ENCODE results near the gene JAK1.

DNA sequence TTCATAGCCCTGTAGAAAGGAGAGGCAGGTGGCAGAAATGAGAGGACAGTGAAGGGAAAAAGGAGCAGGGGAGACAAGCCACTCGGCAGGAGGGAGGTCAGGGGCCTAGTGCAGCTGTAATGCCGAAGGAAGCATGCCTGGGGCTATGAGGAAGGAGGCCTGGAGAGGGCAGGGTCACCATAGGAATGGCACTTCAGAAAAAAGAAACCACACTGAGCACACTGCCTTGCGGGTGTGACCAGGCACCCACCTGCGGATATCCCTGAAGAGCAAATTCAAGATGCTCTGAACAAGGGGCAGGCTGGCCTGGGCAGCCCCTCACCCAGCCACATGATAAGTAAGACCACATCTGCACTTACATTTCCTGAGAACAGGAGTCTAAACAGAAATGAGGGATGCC lies 104.7 kb downstream of the JAK1 start:
- TF ChIP-seq CBX3 (IDR thresholded peaks at IDR 0.05; ENCODE audit: borderline replicate concordance, low read depth) (no peak), SIX5 (IDR thresholded peaks at IDR 0.05; ENCODE audit: low read depth, low read length, severe bottlenecking) (no peak)
- TF ChIP-seq, protein P1, sequence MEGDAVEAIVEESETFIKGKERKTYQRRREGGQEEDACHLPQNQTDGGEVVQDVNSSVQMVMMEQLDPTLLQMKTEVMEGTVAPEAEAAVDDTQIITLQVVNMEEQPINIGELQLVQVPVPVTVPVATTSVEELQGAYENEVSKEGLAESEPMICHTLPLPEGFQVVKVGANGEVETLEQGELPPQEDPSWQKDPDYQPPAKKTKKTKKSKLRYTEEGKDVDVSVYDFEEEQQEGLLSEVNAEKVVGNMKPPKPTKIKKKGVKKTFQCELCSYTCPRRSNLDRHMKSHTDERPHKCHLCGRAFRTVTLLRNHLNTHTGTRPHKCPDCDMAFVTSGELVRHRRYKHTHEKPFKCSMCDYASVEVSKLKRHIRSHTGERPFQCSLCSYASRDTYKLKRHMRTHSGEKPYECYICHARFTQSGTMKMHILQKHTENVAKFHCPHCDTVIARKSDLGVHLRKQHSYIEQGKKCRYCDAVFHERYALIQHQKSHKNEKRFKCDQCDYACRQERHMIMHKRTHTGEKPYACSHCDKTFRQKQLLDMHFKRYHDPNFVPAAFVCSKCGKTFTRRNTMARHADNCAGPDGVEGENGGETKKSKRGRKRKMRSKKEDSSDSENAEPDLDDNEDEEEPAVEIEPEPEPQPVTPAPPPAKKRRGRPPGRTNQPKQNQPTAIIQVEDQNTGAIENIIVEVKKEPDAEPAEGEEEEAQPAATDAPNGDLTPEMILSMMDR (IDR thresholded peaks at IDR 0.05 in 2 of 3, conservative IDR thresholded peaks at IDR 0.05 in 1 of 3; ENCODE audit: control insufficient read depth in 2 of 3, extremely low read depth in 1 of 3, insufficient read depth in 1 of 3, low read depth in 3 of 3, low read length in 3 of 3) = 0 out of 6 replicates have a peak, but pooled peaks of 2 of the 3 experiments have one; percentile 8 to 15
- TF ChIP-seq, protein P2, sequence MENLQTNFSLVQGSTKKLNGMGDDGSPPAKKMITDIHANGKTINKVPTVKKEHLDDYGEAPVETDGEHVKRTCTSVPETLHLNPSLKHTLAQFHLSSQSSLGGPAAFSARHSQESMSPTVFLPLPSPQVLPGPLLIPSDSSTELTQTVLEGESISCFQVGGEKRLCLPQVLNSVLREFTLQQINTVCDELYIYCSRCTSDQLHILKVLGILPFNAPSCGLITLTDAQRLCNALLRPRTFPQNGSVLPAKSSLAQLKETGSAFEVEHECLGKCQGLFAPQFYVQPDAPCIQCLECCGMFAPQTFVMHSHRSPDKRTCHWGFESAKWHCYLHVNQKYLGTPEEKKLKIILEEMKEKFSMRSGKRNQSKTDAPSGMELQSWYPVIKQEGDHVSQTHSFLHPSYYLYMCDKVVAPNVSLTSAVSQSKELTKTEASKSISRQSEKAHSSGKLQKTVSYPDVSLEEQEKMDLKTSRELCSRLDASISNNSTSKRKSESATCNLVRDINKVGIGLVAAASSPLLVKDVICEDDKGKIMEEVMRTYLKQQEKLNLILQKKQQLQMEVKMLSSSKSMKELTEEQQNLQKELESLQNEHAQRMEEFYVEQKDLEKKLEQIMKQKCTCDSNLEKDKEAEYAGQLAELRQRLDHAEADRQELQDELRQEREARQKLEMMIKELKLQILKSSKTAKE (IDR thresholded peaks at IDR 0.05; ENCODE audit: low read depth, poor library complexity, severe bottlenecking) = no peak
